GM12801 (cell line): Measurements from ENCODE around the gene FREY1.

Experiments
- TF ChIP-seq, protein P1 (sequence below): IDR thresholded peaks from one replicate; pipeline ENCODE4 v1.5.1; 2011; ENCODE audit warnings: control low read depth; ENCODE audit not compliant: insufficient read length; ENCODE audit errors: extremely low read depth

Gene FREY1

DNA sequence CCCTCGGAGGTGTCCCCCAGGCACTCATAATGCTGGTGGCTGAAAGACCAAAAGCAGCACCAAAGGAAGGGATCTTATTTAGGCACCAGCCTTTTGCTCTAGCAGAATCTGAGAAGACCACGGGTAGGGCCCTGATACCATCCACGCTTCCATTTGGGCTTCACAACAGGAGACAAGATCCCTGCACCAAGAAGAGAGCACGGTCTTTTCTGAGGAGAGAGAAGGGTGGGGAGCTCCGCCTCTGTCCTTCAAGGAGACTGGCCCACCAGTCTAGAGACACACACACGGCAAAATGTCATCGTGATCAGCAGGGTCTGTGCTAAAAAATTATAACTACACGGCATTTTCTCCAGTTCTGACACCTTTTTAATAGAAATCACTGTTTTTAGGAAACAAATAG is 25.1 kb upstream of the FREY1 start:
- TF ChIP-seq, protein P1, sequence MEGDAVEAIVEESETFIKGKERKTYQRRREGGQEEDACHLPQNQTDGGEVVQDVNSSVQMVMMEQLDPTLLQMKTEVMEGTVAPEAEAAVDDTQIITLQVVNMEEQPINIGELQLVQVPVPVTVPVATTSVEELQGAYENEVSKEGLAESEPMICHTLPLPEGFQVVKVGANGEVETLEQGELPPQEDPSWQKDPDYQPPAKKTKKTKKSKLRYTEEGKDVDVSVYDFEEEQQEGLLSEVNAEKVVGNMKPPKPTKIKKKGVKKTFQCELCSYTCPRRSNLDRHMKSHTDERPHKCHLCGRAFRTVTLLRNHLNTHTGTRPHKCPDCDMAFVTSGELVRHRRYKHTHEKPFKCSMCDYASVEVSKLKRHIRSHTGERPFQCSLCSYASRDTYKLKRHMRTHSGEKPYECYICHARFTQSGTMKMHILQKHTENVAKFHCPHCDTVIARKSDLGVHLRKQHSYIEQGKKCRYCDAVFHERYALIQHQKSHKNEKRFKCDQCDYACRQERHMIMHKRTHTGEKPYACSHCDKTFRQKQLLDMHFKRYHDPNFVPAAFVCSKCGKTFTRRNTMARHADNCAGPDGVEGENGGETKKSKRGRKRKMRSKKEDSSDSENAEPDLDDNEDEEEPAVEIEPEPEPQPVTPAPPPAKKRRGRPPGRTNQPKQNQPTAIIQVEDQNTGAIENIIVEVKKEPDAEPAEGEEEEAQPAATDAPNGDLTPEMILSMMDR: no peak

DNA sequence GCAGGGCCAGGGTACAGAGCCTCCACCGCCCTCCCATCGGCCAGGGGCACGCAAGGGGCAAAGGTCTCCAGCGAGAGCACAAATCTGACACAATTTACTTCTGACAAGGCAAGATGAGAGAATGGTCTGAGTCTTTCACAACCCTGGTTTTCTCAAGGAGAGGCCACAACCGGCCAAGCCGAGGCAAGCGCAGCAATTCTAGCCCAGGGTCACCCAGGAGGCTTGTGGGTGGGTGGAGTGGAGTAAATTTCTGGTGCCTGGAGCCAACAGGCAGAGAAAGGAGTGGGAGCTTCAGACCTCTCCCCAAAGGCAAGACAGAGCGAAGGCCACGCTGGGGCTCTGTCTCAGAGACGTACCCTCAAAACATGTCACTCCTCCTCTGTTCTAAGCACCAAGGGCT is 24.7 kb upstream of the FREY1 start:
- TF ChIP-seq, protein P1: no peak

DNA sequence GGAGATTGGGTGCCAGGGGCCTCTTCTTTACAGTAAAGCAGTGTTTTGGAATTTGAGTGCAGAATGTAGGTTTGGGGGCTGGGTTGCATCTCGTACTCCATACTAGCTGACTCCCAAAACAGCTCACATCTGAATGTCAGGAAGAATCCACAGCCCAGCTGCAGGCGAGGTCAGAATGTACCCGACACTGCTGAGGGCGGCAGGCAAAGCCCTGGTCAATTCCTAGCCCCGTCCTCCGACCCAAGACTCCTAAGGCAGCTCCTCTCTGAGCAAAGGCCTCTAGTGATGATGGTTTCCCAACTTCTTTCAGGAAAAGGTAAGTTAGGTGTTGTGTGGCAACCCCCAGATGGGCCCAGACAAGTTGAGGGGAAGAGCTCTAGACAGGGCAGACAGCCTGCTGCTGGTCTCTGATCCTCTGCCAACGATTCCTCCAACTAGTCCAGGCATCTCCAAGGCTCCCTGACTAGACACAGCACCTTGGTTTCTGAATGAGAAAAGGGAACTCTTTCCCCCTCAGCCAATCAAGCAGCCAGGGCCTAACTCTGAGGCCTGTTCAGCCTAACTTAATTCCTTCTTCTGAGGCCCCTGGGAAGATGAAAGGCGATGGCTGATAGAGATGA is 24.0 kb upstream of the FREY1 start:
- TF ChIP-seq, protein P1: no peak

DNA sequence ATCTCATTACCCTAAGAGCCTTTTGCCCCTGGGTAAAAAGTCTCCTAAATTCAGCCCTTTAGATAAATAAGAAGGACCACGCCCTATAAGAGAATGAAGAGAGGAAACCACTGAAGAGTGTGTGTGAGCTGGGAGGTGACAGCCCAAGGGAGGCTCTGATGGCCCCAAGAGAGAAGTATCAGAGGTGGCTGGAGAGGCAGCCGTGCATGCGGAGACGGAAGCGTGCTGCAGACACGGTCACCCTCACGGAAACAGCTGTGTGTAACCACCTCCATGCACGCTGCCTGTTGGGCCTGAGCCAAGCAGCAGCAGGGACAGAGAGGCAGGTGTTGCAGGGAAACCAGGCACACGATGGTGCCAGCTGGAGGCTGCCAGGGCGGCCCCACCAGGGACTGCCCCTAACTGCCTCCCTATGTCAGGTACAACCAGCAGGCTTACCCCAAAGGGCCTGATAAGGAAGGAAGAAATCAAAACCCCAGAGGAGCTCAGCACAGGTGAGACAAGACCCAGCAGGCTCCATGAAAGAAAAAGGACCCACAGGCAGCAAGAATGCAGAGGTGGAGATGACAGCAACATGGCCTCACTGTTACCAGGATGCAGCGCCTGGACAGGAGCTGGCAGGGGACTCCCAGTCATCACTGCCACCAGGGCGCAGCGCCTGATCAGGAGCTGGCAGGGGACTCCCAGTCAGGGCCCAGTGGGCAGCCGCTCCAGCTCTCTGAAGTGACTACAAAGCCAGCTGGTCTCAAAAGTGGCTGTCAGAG is 23.1 kb upstream of the FREY1 start:
- TF ChIP-seq, protein P1: no peak

DNA sequence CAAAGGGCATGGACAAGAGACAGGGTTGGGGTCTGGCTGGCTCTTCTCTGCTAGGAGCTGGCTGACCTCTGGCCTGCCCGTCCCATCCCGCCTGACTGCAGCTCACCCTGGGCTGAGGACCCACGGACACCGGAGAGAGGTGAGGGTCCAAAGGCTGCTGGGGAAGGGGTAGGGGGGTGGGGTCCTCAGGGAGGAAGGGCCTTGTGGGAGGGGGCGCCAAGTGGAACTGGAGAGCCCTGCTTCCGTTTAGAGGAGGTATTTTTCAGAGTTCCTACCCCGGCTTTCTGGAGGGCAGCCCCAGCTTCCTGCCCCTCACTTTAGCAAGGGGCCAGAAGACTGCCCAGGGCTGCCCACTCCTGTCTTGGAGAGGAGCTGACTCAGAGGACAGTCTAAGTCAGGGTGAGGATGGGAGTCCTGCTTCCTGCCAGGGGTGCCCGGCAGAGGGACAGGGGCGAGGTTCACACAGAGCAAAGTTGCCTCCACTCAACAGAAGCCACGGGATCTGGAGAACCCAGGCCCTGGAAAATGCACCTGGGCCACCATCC is 22.5 kb upstream of the FREY1 start:
- TF ChIP-seq, protein P1: no peak

DNA sequence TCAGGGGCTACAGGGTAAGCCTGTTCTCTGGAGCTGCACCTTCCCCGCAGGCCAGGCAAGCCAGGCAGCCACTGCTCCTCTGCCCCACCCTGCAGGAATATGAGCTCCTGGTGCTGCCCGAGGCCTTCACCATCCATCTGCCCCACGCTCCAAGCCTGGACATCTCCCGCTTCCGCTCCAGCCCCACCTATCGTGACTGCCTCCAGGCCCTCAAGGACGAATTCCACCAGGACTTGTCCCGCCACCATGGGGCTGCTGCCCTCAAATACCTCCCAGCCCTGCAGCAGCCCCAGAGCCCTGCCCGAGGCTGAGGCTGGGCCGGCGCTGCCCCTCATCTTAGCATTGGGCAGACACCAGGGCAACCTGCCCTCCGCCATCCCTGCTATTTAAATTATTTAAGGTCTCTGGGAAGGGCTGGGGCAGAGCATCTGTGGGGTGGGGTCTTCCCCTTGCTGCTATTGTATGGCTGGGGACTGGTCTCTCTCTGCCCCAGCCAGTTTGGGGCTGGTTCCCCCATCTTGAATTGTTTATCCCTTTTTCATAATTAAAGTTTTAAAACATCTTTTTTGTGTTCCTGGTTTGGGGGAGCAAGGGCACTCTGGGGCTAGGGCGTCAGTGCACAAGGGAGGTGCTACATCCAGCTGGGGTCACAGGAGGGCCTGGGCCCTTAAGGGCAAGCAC is 21.6 kb upstream of the FREY1 start:
- TF ChIP-seq, protein P1: no peak

DNA sequence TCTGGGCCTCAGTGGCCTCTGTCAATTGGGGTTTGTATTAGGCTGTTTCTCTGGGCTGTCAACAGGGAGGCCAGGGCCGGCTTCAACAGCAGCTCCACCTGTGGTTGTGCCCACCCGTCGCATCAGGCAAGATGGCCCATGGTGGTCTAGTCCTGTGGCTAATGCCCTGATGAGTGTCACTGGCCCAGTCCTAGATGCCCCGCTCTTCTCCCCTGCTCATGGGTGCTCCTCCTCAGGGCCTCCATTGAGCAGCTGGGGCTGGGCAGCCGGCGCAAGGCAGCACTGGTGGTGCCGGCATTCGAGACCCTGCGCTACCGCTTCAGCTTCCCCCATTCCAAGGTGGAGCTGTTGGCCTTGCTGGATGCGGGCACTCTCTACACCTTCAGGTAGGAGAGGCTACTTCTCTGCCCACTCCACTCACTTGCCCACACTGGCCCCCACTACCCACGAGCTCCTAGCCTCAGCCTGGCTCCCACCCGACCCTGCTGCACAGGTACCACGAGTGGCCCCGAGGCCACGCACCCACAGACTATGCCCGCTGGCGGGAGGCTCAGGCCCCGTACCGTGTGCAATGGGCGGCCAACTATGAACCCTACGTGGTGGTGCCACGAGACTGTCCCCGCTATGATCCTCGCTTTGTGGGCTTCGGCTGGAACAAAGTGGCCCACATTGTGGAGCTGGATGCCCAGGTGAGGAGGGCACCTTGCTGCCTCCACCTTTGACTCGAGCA is 20.8 kb upstream of the FREY1 start:
- TF ChIP-seq, protein P1: no peak
